HEK293T (cell line): Measurements from ENCODE around the gene TBC1D3C.
"Not testable (repeated sequence)": the region's sequence is repeated elsewhere in the genome, so short reads cannot be mapped to it uniquely, and the experiment has no call there.

Experiments used
- ARNT ChIP-seq: fragments of 450-650 bp; IDR thresholded peaks from 2 replicates; pipeline ENCODE4 v1.6.1; 2017; ENCODE audit warnings: mild to moderate bottlenecking
- BHLHE40 ChIP-seq: fragments of 450-650 bp; IDR thresholded peaks from 2 replicates; pipeline ENCODE4 v1.6.1; 2016; ENCODE audit warnings: mild to moderate bottlenecking, moderate library complexity, borderline replicate concordance
- CTBP1 ChIP-seq: fragments of 450-650 bp; IDR thresholded peaks from 2 replicates; pipeline ENCODE4 v1.6.1; 2016; ENCODE audit warnings: borderline replicate concordance
- ELF4 ChIP-seq: fragments of 450-650 bp; IDR thresholded peaks from 2 replicates; pipeline ENCODE4 v1.6.1; 2017; ENCODE audit warnings: antibody characterized with exemption
- FOXK2 ChIP-seq: fragments of 450-650 bp; IDR thresholded peaks from 2 replicates; pipeline ENCODE4 v1.6.1; 2016; ENCODE audit warnings: mild to moderate bottlenecking
- FOXM1 ChIP-seq: fragments of 450-650 bp; IDR thresholded peaks from 2 replicates; pipeline ENCODE4 v1.6.1; 2017; ENCODE audit warnings: mild to moderate bottlenecking, borderline replicate concordance
- HDGF ChIP-seq: fragments of 450-650 bp; IDR thresholded peaks from 2 replicates; pipeline ENCODE4 v1.6.1; 2017; ENCODE audit warnings: antibody characterized with exemption, borderline replicate concordance
- NFRKB ChIP-seq: fragments of 450-650 bp; IDR thresholded peaks from 2 replicates; pipeline ENCODE4 v1.6.1; 2016; ENCODE audit warnings: mild to moderate bottlenecking, moderate library complexity
- SP1 ChIP-seq: fragments of 450-650 bp; IDR thresholded peaks from 2 replicates; pipeline ENCODE4 v1.6.1; 2017
- SUZ12 ChIP-seq: fragments of 450-650 bp; IDR thresholded peaks from 2 replicates; pipeline ENCODE4 v1.6.1; 2016; ENCODE audit warnings: mild to moderate bottlenecking
- TARDBP ChIP-seq: fragments of 450-650 bp; IDR thresholded peaks from 2 replicates; pipeline ENCODE4 v1.6.1; 2016
- ZNF384 ChIP-seq: fragments of 450-650 bp; IDR thresholded peaks from 2 replicates; pipeline ENCODE4 v1.6.1; 2016
- TF ChIP-seq, protein P1 (sequence below): fragments of 450-650 bp; IDR thresholded peaks from 2 replicates; pipeline ENCODE4 v1.6.1; 2016

DNA sequence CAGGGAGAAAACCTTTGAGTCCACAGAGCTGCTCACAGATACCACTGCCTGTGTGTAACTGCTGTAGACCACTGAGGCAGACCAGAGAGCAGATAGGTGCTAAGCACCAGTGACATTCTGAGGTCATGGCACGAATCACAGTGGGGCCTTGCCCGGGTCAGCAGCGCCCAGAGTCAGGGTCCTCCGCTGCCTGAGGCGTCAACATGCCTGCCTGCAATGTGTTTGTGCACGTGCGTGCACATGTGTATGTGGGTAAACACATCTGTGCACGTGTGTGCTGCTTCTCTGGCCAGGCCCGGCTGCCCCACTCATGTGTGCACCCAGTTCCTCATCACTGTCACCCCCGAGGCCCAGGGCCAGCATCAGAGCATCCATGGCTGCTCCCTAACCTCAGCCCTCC is at the start of gene TBC1D3C:
- TF ChIP-seq NFRKB, FOXM1, CTBP1, ELF4, SUZ12, BHLHE40, TARDBP, SP1, ARNT, FOXK2, ZNF384, HDGF: not testable (repeated sequence)
- TF ChIP-seq, protein P1, sequence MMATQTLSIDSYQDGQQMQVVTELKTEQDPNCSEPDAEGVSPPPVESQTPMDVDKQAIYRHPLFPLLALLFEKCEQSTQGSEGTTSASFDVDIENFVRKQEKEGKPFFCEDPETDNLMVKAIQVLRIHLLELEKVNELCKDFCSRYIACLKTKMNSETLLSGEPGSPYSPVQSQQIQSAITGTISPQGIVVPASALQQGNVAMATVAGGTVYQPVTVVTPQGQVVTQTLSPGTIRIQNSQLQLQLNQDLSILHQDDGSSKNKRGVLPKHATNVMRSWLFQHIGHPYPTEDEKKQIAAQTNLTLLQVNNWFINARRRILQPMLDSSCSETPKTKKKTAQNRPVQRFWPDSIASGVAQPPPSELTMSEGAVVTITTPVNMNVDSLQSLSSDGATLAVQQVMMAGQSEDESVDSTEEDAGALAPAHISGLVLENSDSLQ, result not testable (repeated sequence)
